ENCODE results near the gene TRPC4. TPM values are rescaled to one million over a fixed set of nuclear protein-coding genes. Genes with fewer than 3 reads are reported as not detected.
A peak's percentile ranks its signal among the peaks of the same experiment; 100 is the strongest.
"Not testable (repeated sequence)": the region's sequence is repeated elsewhere in the genome, so short reads cannot be mapped to it uniquely, and the experiment has no call there.

Gene TRPC4
- total RNA-seq, 1 donor from 2014 or later, result 0.26 TPM

DNA sequence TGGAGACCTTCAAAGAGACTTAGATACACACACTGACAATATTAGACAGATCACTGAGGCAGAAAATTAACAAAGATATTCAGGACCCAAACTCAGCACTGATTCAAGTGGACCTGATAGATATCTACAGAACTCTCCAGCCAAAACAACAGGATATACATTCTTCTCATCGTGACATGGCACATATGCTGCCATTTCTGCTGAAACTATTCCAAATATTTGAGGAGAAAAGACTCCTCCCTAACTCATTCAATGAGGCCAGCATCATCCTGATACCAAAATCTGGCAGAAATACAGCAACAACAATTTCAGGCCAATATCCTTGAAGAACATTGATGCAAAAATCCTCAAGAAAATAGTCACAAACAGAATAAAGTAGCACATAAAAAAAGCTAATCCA lies 53.3 kb downstream of the TRPC4 start:
- no peak overlapping the region for H3K4me3 ChIP-seq (ENCODE audit: low read depth, low read length)
- DNase-seq (ENCODE audit: low read depth) (no peak), FAIRE-seq (no peak)
- no peaks in the 10 kb centered on the region for H3K36me3 ChIP-seq (ENCODE audit: control insufficient read depth, insufficient read depth, low read length)
- TF ChIP-seq CTCF (IDR thresholded peaks at IDR 0.05; ENCODE audit: insufficient read depth, low read length, severe bottlenecking), result no peak
- no peaks in the 10 kb centered on the region for H3K27me3 ChIP-seq (ENCODE audit: control insufficient read depth, insufficient read depth, low read length)

GRCh38 chr13:37811441-37811840 lies 58.1 kb downstream of the TRPC4 start:
- no peaks in the 10 kb centered on the region for H3K27me3 ChIP-seq (ENCODE audit: control insufficient read depth, insufficient read depth, low read length)
- TF ChIP-seq CTCF (IDR thresholded peaks at IDR 0.05; ENCODE audit: insufficient read depth, low read length, severe bottlenecking), result no peak
- DNase-seq (ENCODE audit: low read depth) (no peak), FAIRE-seq (no peak)
- H3K36me3 ChIP-seq (ENCODE audit: control insufficient read depth, insufficient read depth, low read length), result no peaks in the 10 kb centered on the region
- no peak overlapping the region for H3K4me3 ChIP-seq (ENCODE audit: low read depth, low read length)

- FAIRE-seq (no peak), DNase-seq (ENCODE audit: low read depth) (peak; percentile 10)
- H3K4me3 ChIP-seq (ENCODE audit: low read depth, low read length), result no peak overlapping the region
- no peaks in the 10 kb centered on the region for H3K36me3 ChIP-seq (ENCODE audit: control insufficient read depth, insufficient read depth, low read length)
- TF ChIP-seq CTCF (IDR thresholded peaks at IDR 0.05; ENCODE audit: insufficient read depth, low read length, severe bottlenecking), result peak; percentile 17
- H3K27me3 ChIP-seq (ENCODE audit: control insufficient read depth, insufficient read depth, low read length), result no peaks in the 10 kb centered on the region
Observed at GRCh38 chr13:37806666-37807065, 62.9 kb downstream of the TRPC4 start.

- Histone ChIP-seq H3K36me3 (ENCODE audit: control insufficient read depth, insufficient read depth, low read length) (no peaks in the 10 kb centered on the region), H3K27me3 (ENCODE audit: control insufficient read depth, insufficient read depth, low read length) (no peaks in the 10 kb centered on the region), H3K4me3 (ENCODE audit: low read depth, low read length) (no peak overlapping the region)
- FAIRE-seq (no peak), DNase-seq (ENCODE audit: low read depth) (no peak)
- no peak for TF ChIP-seq CTCF (IDR thresholded peaks at IDR 0.05; ENCODE audit: insufficient read depth, low read length, severe bottlenecking)
Observed at GRCh38 chr13:37797631-37798030, 71.9 kb downstream of the TRPC4 start.

GRCh38 chr13:37796795-37797194 lies 72.8 kb downstream of the TRPC4 start:
- H3K4me3 ChIP-seq (ENCODE audit: low read depth, low read length); H3K36me3 ChIP-seq (ENCODE audit: control insufficient read depth, insufficient read depth, low read length); H3K27me3 ChIP-seq (ENCODE audit: control insufficient read depth, insufficient read depth, low read length); FAIRE-seq; DNase-seq (ENCODE audit: low read depth): not testable (repeated sequence)

- TF ChIP-seq CTCF (IDR thresholded peaks at IDR 0.05; ENCODE audit: insufficient read depth, low read length, severe bottlenecking), result no peak
- Histone ChIP-seq H3K36me3 (ENCODE audit: control insufficient read depth, insufficient read depth, low read length) (no peaks in the 10 kb centered on the region), H3K27me3 (ENCODE audit: control insufficient read depth, insufficient read depth, low read length) (no peaks in the 10 kb centered on the region), H3K4me3 (ENCODE audit: low read depth, low read length) (no peak overlapping the region)
- DNase-seq (ENCODE audit: low read depth) (no peak), FAIRE-seq (no peak)
Observed at GRCh38 chr13:37795326-37795725, 74.2 kb downstream of the TRPC4 start.
